GM12892 (cell line): Measurements from ENCODE around the gene WDR64.
"Not testable (repeated sequence)": the region's sequence is repeated elsewhere in the genome, so short reads cannot be mapped to it uniquely, and the experiment has no call there.

Experiments
- DNase-seq: peaks from one replicate; pipeline ENCODE4 v3.0.0; 2011; ENCODE audit not compliant: insufficient read length
- FAIRE-seq: peaks from 2 replicates; lab custom pipeline; 2011; peaks lifted over from hg19 to GRCh38; lab: Jason Lieb, UNC
- POLR2A ChIP-seq: IDR thresholded peaks from 2 replicates; pipeline ENCODE4 v1.6.1; 2011; ENCODE audit warnings: low read depth, low read length, control low read depth
- POLR2AphosphoS5 ChIP-seq: IDR thresholded peaks from 2 replicates; pipeline ENCODE4 v1.6.1; 2011; ENCODE audit warnings: low read depth, low read length, control low read depth
- TAF1 ChIP-seq: IDR thresholded peaks from 2 replicates; pipeline ENCODE4 v1.6.1; 2011; ENCODE audit warnings: low read depth, mild to moderate bottlenecking, control low read depth, low read length, borderline replicate concordance

WDR64 gene

GRCh38 chr1:241733899-241734298 is 81.8 kb downstream of the WDR64 start:
- no peak for DNase-seq
- no peak for TF ChIP-seq POLR2A
- no peak for TF ChIP-seq POLR2AphosphoS5
- TF ChIP-seq TAF1: no peak
- no peak for FAIRE-seq

DNA sequence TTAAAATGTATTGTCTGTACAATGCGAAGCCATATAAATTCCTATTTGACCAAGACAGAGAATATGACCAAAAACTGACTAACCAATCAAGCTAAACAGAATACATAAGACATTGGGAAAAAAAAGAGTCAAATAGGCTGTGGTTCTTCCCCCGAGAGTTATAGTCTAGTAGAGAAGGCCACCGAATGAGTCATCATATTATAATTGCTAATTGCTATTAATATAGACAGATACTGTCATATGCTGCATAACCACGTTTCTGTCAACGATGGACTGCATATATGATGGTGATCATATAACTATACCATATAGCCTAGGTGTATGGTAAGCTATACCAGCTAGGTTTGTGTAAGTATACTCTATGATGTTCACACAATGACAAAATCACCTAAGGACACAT is 82.5 kb downstream of the WDR64 start:
- no peak for FAIRE-seq
- TF ChIP-seq POLR2AphosphoS5 (no peak), TAF1 (no peak), POLR2A (no peak)
- no peak for DNase-seq

- not testable (repeated sequence) for FAIRE-seq, DNase-seq
Measured at GRCh38 chr1:241735493-241735926, 83.4 kb downstream of the WDR64 start.

- TF ChIP-seq TAF1 (no peak), POLR2A (no peak), POLR2AphosphoS5 (no peak)
- DNase-seq (no peak), FAIRE-seq (no peak)
Measured at GRCh38 chr1:241736387-241736786, 84.3 kb downstream of the WDR64 start.

DNA sequence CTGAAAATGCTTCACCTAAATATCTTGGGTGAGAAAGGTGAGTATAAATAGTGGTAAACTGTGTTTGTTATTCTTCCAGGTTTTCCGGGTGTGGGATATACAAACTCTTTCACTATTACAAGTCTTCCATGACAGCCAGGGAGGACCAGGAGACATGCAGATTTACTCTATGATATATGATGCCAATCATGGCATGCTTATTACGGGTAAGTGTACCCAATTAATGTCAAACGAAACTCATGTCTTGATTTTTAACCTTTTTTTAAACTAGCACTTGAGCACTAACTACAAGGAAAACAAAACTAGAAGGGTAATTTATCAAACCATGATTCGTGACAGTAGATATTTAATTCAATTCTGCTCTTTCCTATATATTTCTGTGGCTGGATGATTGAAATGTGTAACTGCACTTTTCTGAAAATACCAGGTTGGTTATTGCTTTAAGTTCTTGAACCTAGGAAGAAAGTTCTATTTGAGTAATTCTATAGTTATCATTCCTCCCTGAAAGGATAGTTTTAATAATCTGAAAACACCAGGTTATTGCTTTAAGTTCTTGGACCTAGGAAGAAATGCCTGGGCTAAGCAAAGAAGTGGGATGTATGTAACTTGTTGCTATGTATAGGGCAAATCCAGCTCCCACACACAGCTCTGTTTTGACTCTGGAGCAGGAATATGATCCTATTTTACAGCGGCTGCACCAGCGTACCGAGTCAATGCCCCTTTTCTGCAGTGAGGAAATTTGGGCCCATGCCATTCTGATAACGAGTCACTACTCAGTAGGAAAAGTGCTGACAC is 86.4 kb downstream of the WDR64 start:
- no peak for TF ChIP-seq POLR2AphosphoS5
- TF ChIP-seq TAF1: no peak
- TF ChIP-seq POLR2A: no peak
- no peak for DNase-seq
- no peak for FAIRE-seq

- DNase-seq (no peak), FAIRE-seq (no peak)
- no peak for TF ChIP-seq POLR2A
- TF ChIP-seq POLR2AphosphoS5: no peak
- no peak for TF ChIP-seq TAF1
Measured at GRCh38 chr1:241742084-241742483, 90.0 kb downstream of the WDR64 start.

DNA sequence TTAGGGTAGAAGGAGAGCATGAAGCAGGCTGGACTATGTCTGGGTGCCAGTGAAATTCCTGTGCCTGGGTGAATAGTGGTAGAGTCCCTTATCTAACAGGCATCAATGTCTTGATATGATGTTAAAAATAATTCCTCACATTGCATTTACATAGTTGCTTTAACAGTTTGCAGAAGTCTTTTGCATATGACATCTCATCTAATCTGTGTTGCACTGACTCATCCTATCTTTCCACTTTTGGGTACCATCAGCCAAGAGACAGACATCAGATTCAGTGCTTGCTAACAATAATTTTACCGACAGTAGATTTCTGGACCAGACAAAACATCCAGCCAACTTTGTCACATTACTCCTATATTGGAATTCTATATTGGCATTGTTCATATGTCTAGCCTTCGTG is 92.5 kb downstream of the WDR64 start:
- DNase-seq (no peak), FAIRE-seq (no peak)
- no peak for TF ChIP-seq TAF1
- no peak for TF ChIP-seq POLR2AphosphoS5

GRCh38 chr1:241747992-241748391 is 95.9 kb downstream of the WDR64 start:
- DNase-seq (no peak), FAIRE-seq (no peak)
- TF ChIP-seq TAF1: no peak
- no peak for TF ChIP-seq POLR2AphosphoS5
- no peak for TF ChIP-seq POLR2A

GRCh38 chr1:241749041-241749944 is 97.2 kb downstream of the WDR64 start:
- no peak for DNase-seq
- no peak for FAIRE-seq
- TF ChIP-seq POLR2A: no peak

GRCh38 chr1:241749945-241750695 is 98.0 kb downstream of the WDR64 start:
- TF ChIP-seq TAF1 (no peak), POLR2AphosphoS5 (no peak)
- FAIRE-seq: no peak

GRCh38 chr1:241751524-241751923 is 99.4 kb downstream of the WDR64 start:
- TF ChIP-seq TAF1 (no peak), POLR2A (no peak), POLR2AphosphoS5 (no peak)
- FAIRE-seq (no peak), DNase-seq (no peak)

More at GRCh38 chr1:241749945-241750695, 98.0 kb downstream of the WDR64 start:
- no peak for DNase-seq
